ENCODE data around the gene SLC26A1.
A peak's percentile ranks its signal among the peaks of the same experiment; 100 is the strongest.

The SLC26A1 gene

GRCh38 chr4:1030031-1030430 lies 36.8 kb upstream of the SLC26A1 start:
- Mint-ChIP-seq H3K4me1 (peaks cover 29% of the 10 kb centered on the region), H3K36me3 (ENCODE audit: low read depth) (peaks cover 10% of the 10 kb centered on the region), H3K27me3 (ENCODE audit: low read depth) (no peaks in the 10 kb centered on the region), H3K4me3 (no peak overlapping the region), H3K9me3 (no peaks in the 10 kb centered on the region), H3K27ac (no peak overlapping the region)
- no peak for TF ChIP-seq CTCF (IDR thresholded peaks at IDR 0.05; ENCODE audit: unreplicated experiment in 3 of 3)

- peaks cover 11% of the 10 kb centered on the region for H3K36me3 Mint-ChIP-seq (ENCODE audit: low read depth)
- TF ChIP-seq CTCF (IDR thresholded peaks at IDR 0.05; ENCODE audit: unreplicated experiment in 3 of 3) = no peak
- H3K4me3 Mint-ChIP-seq = no peak overlapping the region
- no peak overlapping the region for H3K27ac Mint-ChIP-seq
- no peaks in the 10 kb centered on the region for H3K27me3 Mint-ChIP-seq (ENCODE audit: low read depth)
- H3K4me1 Mint-ChIP-seq = peaks cover 31% of the 10 kb centered on the region
- H3K9me3 Mint-ChIP-seq = no peaks in the 10 kb centered on the region
Measured at GRCh38 chr4:1029529-1029928, 36.3 kb upstream of the SLC26A1 start.

- peaks cover 11% of the 10 kb centered on the region for H3K36me3 Mint-ChIP-seq (ENCODE audit: low read depth)
- TF ChIP-seq CTCF (IDR thresholded peaks at IDR 0.05; ENCODE audit: unreplicated experiment in 3 of 3) = no peak
- H3K27ac Mint-ChIP-seq = no peak overlapping the region
- no peaks in the 10 kb centered on the region for H3K27me3 Mint-ChIP-seq (ENCODE audit: low read depth)
- H3K4me3 Mint-ChIP-seq = no peak overlapping the region
- H3K9me3 Mint-ChIP-seq = no peaks in the 10 kb centered on the region
- peaks cover 26% of the 10 kb centered on the region for H3K4me1 Mint-ChIP-seq
Measured at GRCh38 chr4:1028574-1029220, 35.5 kb upstream of the SLC26A1 start.

GRCh38 chr4:1027915-1028238 lies 34.7 kb upstream of the SLC26A1 start:
- Mint-ChIP-seq H3K36me3 (ENCODE audit: low read depth) (peaks cover 11% of the 10 kb centered on the region), H3K27ac (peak overlapping the region in 1 of 3 experiments; percentile 70), H3K4me1 (peaks cover 25% of the 10 kb centered on the region), H3K4me3 (no peak overlapping the region), H3K9me3 (no peaks in the 10 kb centered on the region), H3K27me3 (ENCODE audit: low read depth) (no peaks in the 10 kb centered on the region)
- no peak for TF ChIP-seq CTCF (IDR thresholded peaks at IDR 0.05; ENCODE audit: unreplicated experiment in 3 of 3)

GRCh38 chr4:1027219-1027914 lies 34.2 kb upstream of the SLC26A1 start:
- Mint-ChIP-seq H3K36me3 (ENCODE audit: low read depth) (peaks cover 11% of the 10 kb centered on the region), H3K27me3 (ENCODE audit: low read depth) (no peaks in the 10 kb centered on the region), H3K9me3 (no peaks in the 10 kb centered on the region), H3K4me1 (peaks cover 25% of the 10 kb centered on the region), H3K4me3 (no peak overlapping the region), H3K27ac (peak overlapping the region in 1 of 3 experiments; percentile 70)
- TF ChIP-seq CTCF (IDR thresholded peaks at IDR 0.05; ENCODE audit: unreplicated experiment in 3 of 3) = no peak

- peak overlapping the region in 1 of 3 experiments; percentile 32 for H3K4me3 Mint-ChIP-seq
- H3K9me3 Mint-ChIP-seq = no peaks in the 10 kb centered on the region
- H3K36me3 Mint-ChIP-seq (ENCODE audit: low read depth) = peaks cover 11% of the 10 kb centered on the region
- TF ChIP-seq CTCF (IDR thresholded peaks at IDR 0.05; ENCODE audit: unreplicated experiment in 3 of 3) = no peak
- H3K27ac Mint-ChIP-seq = peak overlapping the region in 2 of 3 experiments; percentile 62 to 80
- H3K4me1 Mint-ChIP-seq = peaks cover 25% of the 10 kb centered on the region
- no peaks in the 10 kb centered on the region for H3K27me3 Mint-ChIP-seq (ENCODE audit: low read depth)
Measured at GRCh38 chr4:1026115-1026514, 32.9 kb upstream of the SLC26A1 start.

Data from nephron (organoid).